Ovary (tissue), 9 donors: ENCODE data around the gene ARAP1. TPM values are rescaled to one million over a fixed set of nuclear protein-coding genes. Genes with fewer than 3 reads are reported as not detected.

ENCODE experiments used
- DNase-seq, 5 donors: peaks; one replicate each; pipeline ENCODE4 v3.0.0-alpha.2; 2019 to 2020
- H3K27ac ChIP-seq, 2 donors: fragments of 200-600 bp; one replicate each; pipeline versions ENCODE4 v1.5.1 to v1.8.0; 2019 to 2022
- H3K27me3 ChIP-seq: fragments of 200-600 bp; one replicate; pipeline ENCODE4 v1.8.0; 2022
- H3K36me3 ChIP-seq: fragments of 200-600 bp; sonication (generic); one replicate; pipeline ENCODE4 v1.5.1; 2019
- H3K4me1 ChIP-seq: one replicate; pipeline ENCODE4 v1.8.1; 2013; ENCODE audit warnings: mild to moderate bottlenecking, moderate library complexity; ENCODE audit not compliant: insufficient read depth
- H3K4me3 ChIP-seq: fragments of 200-600 bp; sonication (generic); one replicate; pipeline ENCODE4 v1.5.1; 2017
- H3K9me3 ChIP-seq, 2 donors: fragments of 200-600 bp in 1 of 2; sonication (generic) in 1 of 2; one replicate each; pipeline versions ENCODE4 v1.5.1 to v1.8.1; 2013 to 2019; ENCODE audit warnings: mild to moderate bottlenecking in 1 of 2, moderate library complexity in 1 of 2
- CTCF ChIP-seq, 3 donors: fragments of 450-650 bp in 2 of 3; fragments of 200-600 bp in 1 of 3; IDR thresholded peaks; one replicate each; pipeline versions ENCODE4 v1.5.1 to v1.8.0; 2016 to 2022; ENCODE audit warnings: antibody characterized with exemption in 3 of 3, mild to moderate bottlenecking in 1 of 3
- EP300 ChIP-seq: sonication (generic); formaldehyde crosslinking; IDR thresholded peaks from one replicate; pipeline ENCODE4 v1.6.1; 2017; ENCODE audit warnings: antibody characterized with exemption
- POLR2A ChIP-seq: fragments of 450-650 bp; IDR thresholded peaks from one replicate; pipeline ENCODE4 v1.6.1; 2017; ENCODE audit warnings: antibody characterized with exemption, mild to moderate bottlenecking, moderate library complexity
- WGBS, 3 donors: extraction: QIAGEN DNeasy Blood & Tissue Kit in 1 of 3; methylation state at CpG; one replicate each; pipeline versions ENCODE4 v1.1.5 to v1.1.7; 2013 to 2017; 5-methylcytosine and 5-hydroxymethylcytosine counted together
- intact Hi-C, 4 donors: fragments of 100-400 bp; cut with DNase I; formaldehyde crosslinking; loops; one replicate each; pipeline versions ENCODE4 v1.11.0 to v1.15.1; 2022 to 2023
- polyA plus RNA-seq, 2 donors: library from polyadenylated mRNA; stranded (reverse); fragments of 200-250 nt in 1 of 2; fragments of 350-450 nt in 1 of 2; fragmentation: Illumina TruSeq in 1 of 2; extraction: RNeasy Lipid Tissue Mini Kit (QIAGEN cat#74804) in 1 of 2; gene quantifications; one replicate each; pipeline ENCODE4 v1.2.3, GENCODE V29; 2013 to 2014
- total RNA-seq, 7 donors: library from RNA; depleted of rRNA in 2 of 7; stranded (reverse); fragments of >200 nt in 2 of 7; fragmentation: NEBNext Ultra II Directional in 3 of 7; extraction: Animal tissue kit (Norgen Biotek cat#: 25700) in 3 of 7; gene quantifications; one replicate each; pipeline versions ENCODE4 v1.1.0 to v1.2.4, GENCODE V29; 2016 to 2023
- donor health status: DM: no; HTN: no; CAD: no; lungs with moderate emphysema.
- donor health status: DM: no; HTN: no; CAD: no.
- donor health status: Bipolar disorder and iron deficiency.
- donor health status: DM: yes; HTN: yes; CAD: no.
- donor health status: DM: no; HTN: no; CAD: no.
- donor health status: DM: yes; HTN: yes; CAD: no.

ARAP1 gene
- total and polyA plus RNA-seq, 9 donors = 39.0 to 162 (median 79.0) TPM

GRCh38 chr11:72705442-72706365 is 46.5 kb downstream of the ARAP1 start:
- Histone ChIP-seq H3K4me3 (no peak overlapping the region), H3K9me3 (no peaks in the 10 kb centered on the region), H3K36me3 (no peaks in the 10 kb centered on the region), H3K27me3 (no peaks in the 10 kb centered on the region), H3K27ac (peak overlapping the region in 1 of 2 donors; percentile 16), H3K4me1 (peaks cover 19% of the 10 kb centered on the region)
- no peak for TF ChIP-seq CTCF (IDR thresholded peaks at IDR 0.05)
- TF ChIP-seq POLR2A = no peak
- TF ChIP-seq EP300 = no peak
- DNase-seq = no peak
- intact Hi-C loops = no loop called here
- WGBS, 3 donors = 50 to 67% (median 57%) methylated on average over 12 of the region's 12 CpGs

- Histone ChIP-seq H3K27me3 (no peaks in the 10 kb centered on the region), H3K9me3 (no peaks in the 10 kb centered on the region), H3K27ac (peak overlapping the region in 1 of 2 donors; percentile 78), H3K36me3 (no peaks in the 10 kb centered on the region), H3K4me1 (peaks cover 19% of the 10 kb centered on the region), H3K4me3 (no peak overlapping the region)
- no peak for DNase-seq
- WGBS, 3 donors = 31 to 41% (median 37%) methylated on average over 4 of the region's 4 CpGs
- TF ChIP-seq POLR2A = no peak
- no peak for TF ChIP-seq CTCF (IDR thresholded peaks at IDR 0.05)
- TF ChIP-seq EP300 = no peak
- intact Hi-C loops = no loop called here
Measured at GRCh38 chr11:72704783-72705265, 47.4 kb downstream of the ARAP1 start.

- DNase-seq = peak in 4 of 5 donors; percentile 45 to 67 (median 64)
- H3K36me3 ChIP-seq = no peaks in the 10 kb centered on the region
- peak overlapping the region in 1 of 2 donors; percentile 78 for H3K27ac ChIP-seq
Measured at GRCh38 chr11:72704028-72704782, 48.0 kb downstream of the ARAP1 start.

More at GRCh38 chr11:72704028-72704782, 48.0 kb downstream of the ARAP1 start:
- 42 to 52% (median 45%) methylated on average over 13 of the region's 13 CpGs for WGBS, 3 donors
- intact Hi-C loops = no loop called here
- TF ChIP-seq POLR2A (no peak), EP300 (no peak), CTCF (IDR thresholded peaks at IDR 0.05) (no peak)
- Histone ChIP-seq H3K27me3 (no peaks in the 10 kb centered on the region), H3K4me3 (no peak overlapping the region), H3K9me3 (no peaks in the 10 kb centered on the region), H3K4me1 (peaks cover 19% of the 10 kb centered on the region)
